WTC11 (cell line): ENCODE data around the gene NCOA6. TPM values are rescaled to one million over a fixed set of nuclear protein-coding genes. Genes with fewer than 3 reads are reported as not detected.

ENCODE experiments used
- ATAC-seq: fragments of 200-7000 bp; cut with Tn5 transposase; 2 replicates; pipeline ENCODE4 v1.10.0; 2021; ENCODE audit warnings: mild to moderate bottlenecking, moderate library complexity
- CTCF ChIA-PET: fragments of 300-600 bp; sonication (Branson Sonifier 250); formaldehyde crosslinking; loops from one replicate; lab custom pipeline; 2021; ENCODE audit warnings: antibody characterized with exemption; lab: Charles Lee
- POLR2A ChIA-PET: fragments of 350-600 bp; sonication (Branson Sonifier 250); formaldehyde crosslinking; loops from one replicate; lab custom pipeline; 2021; ENCODE audit warnings: antibody characterized with exemption; lab: Charles Lee
- DNase-seq: peaks from one replicate; pipeline ENCODE4 v3.0.0; 2021; ENCODE audit warnings: low spot score
- H3K27ac Mint-ChIP-seq: 2 replicates; pipeline ENCODE4 v1.8.0; 2021; ENCODE audit warnings: mixed read lengths
- H3K27me3 Mint-ChIP-seq: 2 replicates; pipeline ENCODE4 v1.8.0; 2021; ENCODE audit warnings: low read depth, mild to moderate bottlenecking, moderate library complexity, mixed read lengths
- H3K36me3 Mint-ChIP-seq: 2 replicates; pipeline ENCODE4 v1.8.0; 2021; ENCODE audit warnings: mixed read lengths
- H3K4me1 Mint-ChIP-seq: 2 replicates; pipeline ENCODE4 v1.8.0; 2022; ENCODE audit warnings: mixed read lengths
- H3K4me3 Mint-ChIP-seq: 2 replicates; pipeline ENCODE4 v1.8.0; 2021; ENCODE audit warnings: mild to moderate bottlenecking, moderate library complexity, mixed read lengths
- H3K9me3 Mint-ChIP-seq: 2 replicates; pipeline ENCODE4 v1.8.0; 2021; ENCODE audit warnings: mixed read lengths
- AFF4 ChIP-seq: sonication (generic); formaldehyde crosslinking; IDR thresholded peaks from 2 replicates; pipeline ENCODE4 v1.8.1; 2023; ENCODE audit warnings: mild to moderate bottlenecking, missing genetic modification reagents, borderline replicate concordance
- E2F5 ChIP-seq: sonication (generic); formaldehyde crosslinking; IDR thresholded peaks from 2 replicates; pipeline ENCODE4 v1.8.1; 2022; ENCODE audit warnings: mild to moderate bottlenecking, moderate library complexity, missing genetic modification reagents
- ELF4 ChIP-seq: sonication (generic); formaldehyde crosslinking; IDR thresholded peaks from 2 replicates; pipeline ENCODE4 v1.8.1; 2022; ENCODE audit warnings: low read depth, mild to moderate bottlenecking, moderate library complexity, missing genetic modification reagents
- ESRRA ChIP-seq: sonication (generic); formaldehyde crosslinking; IDR thresholded peaks from 2 replicates; pipeline ENCODE4 v1.8.1; 2022; ENCODE audit warnings: mild to moderate bottlenecking, missing genetic modification reagents, borderline replicate concordance
- FOXJ3 ChIP-seq: sonication (generic); formaldehyde crosslinking; IDR thresholded peaks from 2 replicates; pipeline ENCODE4 v1.9.0; 2021; ENCODE audit warnings: missing genetic modification reagents, mild to moderate bottlenecking, borderline replicate concordance
- FOXK1 ChIP-seq: sonication (generic); formaldehyde crosslinking; IDR thresholded peaks from 2 replicates; pipeline ENCODE4 v1.8.0; 2022; ENCODE audit warnings: mild to moderate bottlenecking, moderate library complexity, missing genetic modification reagents
- FOXP4 ChIP-seq: sonication (generic); formaldehyde crosslinking; IDR thresholded peaks from 2 replicates; pipeline ENCODE4 v1.8.0; 2022; ENCODE audit warnings: mild to moderate bottlenecking, missing genetic modification reagents
- GTF2I ChIP-seq: fragments of 250-450 bp; sonication (Bioruptor Pico); conservative IDR thresholded peaks from 2 replicates; pipeline ENCODE4 v1.4.0; 2021; ENCODE audit warnings: mild to moderate bottlenecking
- IRF2 ChIP-seq: sonication (generic); formaldehyde crosslinking; IDR thresholded peaks from 2 replicates; pipeline ENCODE4 v1.8.0; 2022; ENCODE audit warnings: low read depth, missing genetic modification reagents, borderline replicate concordance
- KAT7 ChIP-seq: sonication (generic); formaldehyde crosslinking; IDR thresholded peaks from 2 replicates; pipeline ENCODE4 v1.8.1; 2023; ENCODE audit warnings: missing genetic modification reagents, mild to moderate bottlenecking, borderline replicate concordance
- NFATC4 ChIP-seq: fragments of 250-450 bp; sonication (Bioruptor Pico); IDR thresholded peaks from 2 replicates; pipeline ENCODE4 v1.9.0; 2021; ENCODE audit warnings: mild to moderate bottlenecking
- NFYB ChIP-seq: sonication (generic); formaldehyde crosslinking; conservative IDR thresholded peaks from 2 replicates; pipeline ENCODE4 v1.8.0; 2022; ENCODE audit warnings: low read depth, missing genetic modification reagents
- OVOL2 ChIP-seq: fragments of 250-450 bp; sonication (Bioruptor Pico); IDR thresholded peaks from 2 replicates; pipeline ENCODE4 v1.9.0; 2021; ENCODE audit warnings: mild to moderate bottlenecking, borderline replicate concordance
- RELA ChIP-seq: sonication (generic); formaldehyde crosslinking; IDR thresholded peaks from 2 replicates; pipeline ENCODE4 v1.8.1; 2022; ENCODE audit warnings: missing genetic modification reagents, mild to moderate bottlenecking, borderline replicate concordance
- RORB ChIP-seq: fragments of 250-450 bp; sonication (Bioruptor Pico); IDR thresholded peaks from 2 replicates; pipeline ENCODE4 v1.9.0; 2021; ENCODE audit warnings: mild to moderate bottlenecking
- TP53 ChIP-seq: sonication (generic); formaldehyde crosslinking; IDR thresholded peaks from 2 replicates; pipeline ENCODE4 v1.8.1; 2023; ENCODE audit warnings: mild to moderate bottlenecking, missing genetic modification reagents
- ZBTB21 ChIP-seq: sonication (generic); formaldehyde crosslinking; IDR thresholded peaks from 2 replicates; pipeline ENCODE4 v1.8.1; 2023; ENCODE audit warnings: mild to moderate bottlenecking, missing genetic modification reagents, borderline replicate concordance
- ZNF416 ChIP-seq: fragments of 250-450 bp; sonication (Bioruptor Pico); IDR thresholded peaks from 2 replicates; pipeline ENCODE4 v1.9.0; 2021; ENCODE audit warnings: mild to moderate bottlenecking, inconsistent platforms
- ZNF423 ChIP-seq: fragments of 250-450 bp; sonication (Bioruptor Pico); IDR thresholded peaks from 2 replicates; pipeline ENCODE4 v2.1.2; 2022; ENCODE audit warnings: mild to moderate bottlenecking, moderate library complexity
- ZNF425 ChIP-seq: fragments of 250-450 bp; sonication (Bioruptor Pico); conservative IDR thresholded peaks from 2 replicates; pipeline ENCODE4 v1.9.0; 2021; ENCODE audit warnings: mild to moderate bottlenecking
- ZNF532 ChIP-seq: fragments of 250-450 bp; sonication (Bioruptor Pico); IDR thresholded peaks from 2 replicates; pipeline ENCODE4 v1.9.0; 2021; ENCODE audit warnings: mild to moderate bottlenecking, borderline replicate concordance
- total RNA-seq: library from RNA; stranded (reverse); gene quantifications from 3 replicates; pipeline ENCODE4 v1.2.3, GENCODE V29; 2021

The NCOA6 gene
- total RNA-seq, 1 experiment from 2014 or later, result 10.1 TPM

- TF ChIP-seq ESRRA (CRISPR knock-in tag), result no peak
Measured at GRCh38 chr20:34768096-34768495, 57.4 kb downstream of the NCOA6 start (continued).

- H3K9me3 Mint-ChIP-seq, result no peaks in the 10 kb centered on the region
- no peaks in the 10 kb centered on the region for H3K4me1 Mint-ChIP-seq
- ATAC-seq (no peak), DNase-seq (no peak)
- H3K36me3 Mint-ChIP-seq, result peaks cover 8% of the 10 kb centered on the region; the same call in 1 of the 2 replicates
- H3K4me3 Mint-ChIP-seq, result no peak overlapping the region
- TF ChIP-seq FOXJ3 (CRISPR knock-in tag) (no peak), FOXK1 (CRISPR knock-in tag) (no peak), ZNF532 (CRISPR knock-in tag) (no peak), ZBTB21 (CRISPR knock-in tag) (no peak), IRF2 (CRISPR knock-in tag) (no peak), E2F5 (CRISPR knock-in tag) (no peak), GTF2I (CRISPR knock-in tag) (no peak), NFYB (CRISPR knock-in tag) (no peak), RELA (CRISPR knock-in tag) (no peak), ZNF416 (CRISPR knock-in tag) (no peak)
- H3K27me3 Mint-ChIP-seq, result no peaks in the 10 kb centered on the region
- CTCF ChIA-PET, result no interaction called here
- POLR2A ChIA-PET, result no interaction called here
- no peak overlapping the region for H3K27ac Mint-ChIP-seq
Measured at GRCh38 chr20:34762031-34762555, 63.4 kb downstream of the NCOA6 start.

GRCh38 chr20:34755367-34755766 is 70.1 kb downstream of the NCOA6 start:
- H3K4me1 Mint-ChIP-seq, result peaks cover 13% of the 10 kb centered on the region
- H3K27ac Mint-ChIP-seq, result peak overlapping the region; percentile 18; the same call in 1 of the 2 replicates
- no peak for ATAC-seq
- H3K36me3 Mint-ChIP-seq, result peaks cover 2% of the 10 kb centered on the region
- no peak overlapping the region for H3K4me3 Mint-ChIP-seq
- no peak for DNase-seq
- POLR2A ChIA-PET, result no interaction called here
- no peaks in the 10 kb centered on the region for H3K27me3 Mint-ChIP-seq
- CTCF ChIA-PET, result interaction anchor here (1.1 to 2.2 kb wide), 2 partner anchors 14 to 565 kb away, joined by 6 to 13 read pairs; no protein-coding TSS in a partner anchor
- H3K9me3 Mint-ChIP-seq, result no peaks in the 10 kb centered on the region
- no peak for TF ChIP-seq FOXP4 (CRISPR knock-in tag)
- no peak for TF ChIP-seq RORB (CRISPR knock-in tag)
- no peak for TF ChIP-seq ZNF425
- TF ChIP-seq ELF4, result no peak
- no peak for TF ChIP-seq NFATC4 (CRISPR knock-in tag)
- no peak for TF ChIP-seq OVOL2 (CRISPR knock-in tag)
- TF ChIP-seq ZNF423 (CRISPR knock-in tag), result no peak
- no peak for TF ChIP-seq KAT7 (CRISPR knock-in tag)
- TF ChIP-seq NFYB (CRISPR knock-in tag), result no peak
- no peak for TF ChIP-seq AFF4
- TF ChIP-seq TP53 (CRISPR knock-in tag), result no peak
